Erythroblast (primary cell): Measurements from ENCODE around the gene KIF1B.

Source experiments
- GATA1 ChIP-seq: IDR thresholded peaks from 2 replicates; pipeline ENCODE4 v1.6.1; 2011; ENCODE audit warnings: low read depth, mild to moderate bottlenecking, control low read depth, low read length, moderate library complexity
- POLR2A ChIP-seq: IDR thresholded peaks from 2 replicates; pipeline ENCODE4 v1.6.1; 2011; ENCODE audit warnings: mild to moderate bottlenecking, low read length

DNA sequence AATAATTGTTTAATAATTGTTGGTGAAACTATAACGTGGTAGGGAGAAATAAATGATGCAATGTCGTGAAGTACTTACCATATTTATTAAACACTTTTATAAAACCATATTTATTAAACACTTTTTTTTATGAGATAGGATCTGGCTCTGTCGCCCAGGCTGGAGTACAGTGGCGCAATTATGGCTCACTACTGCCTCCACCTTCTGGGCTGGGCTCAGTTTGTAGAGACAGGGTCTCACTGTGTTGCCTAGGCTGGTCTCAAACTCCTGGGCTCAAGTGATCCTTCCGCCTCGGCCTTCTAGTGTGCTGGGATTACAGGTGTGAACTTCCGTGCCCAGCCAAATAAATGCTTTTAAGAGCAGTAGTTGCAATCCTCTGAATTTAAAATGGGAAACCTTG lies 112.5 kb downstream of the KIF1B start:
- TF ChIP-seq POLR2A (no peak), GATA1 (no peak)
